ENCODE data around the gene CCDC127. TPM values are rescaled to one million over a fixed set of nuclear protein-coding genes. Genes with fewer than 3 reads are reported as not detected.

CCDC127 gene
- polyA plus RNA-seq, 3 donors = 0.68 to 1.5 (median 0.85) TPM

DNA sequence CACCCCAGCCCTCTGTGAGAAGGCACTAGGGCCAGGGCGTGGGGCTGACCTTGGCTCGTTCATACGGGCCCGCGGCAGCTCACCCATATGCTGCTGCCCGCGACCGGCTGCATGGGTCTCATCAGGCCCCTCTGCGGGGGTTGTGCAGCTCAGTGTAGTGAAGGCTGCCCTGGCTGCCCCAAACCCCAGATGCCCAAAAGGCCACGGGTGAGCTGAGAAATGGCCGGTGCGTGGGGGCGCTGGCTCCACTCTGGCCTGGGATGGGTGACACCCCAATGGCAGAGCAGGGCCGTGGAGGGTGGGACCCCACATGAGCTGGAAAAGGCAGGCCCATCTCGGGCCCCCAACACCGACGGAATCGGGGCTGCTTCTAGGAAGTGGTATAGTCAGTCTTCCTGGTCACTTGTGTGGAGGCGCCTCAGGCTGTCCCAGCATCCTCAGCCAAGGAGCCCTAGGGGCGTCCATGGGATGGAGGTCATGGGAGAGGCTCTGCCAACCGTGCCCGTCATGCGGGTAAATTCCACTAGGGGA is 46.1 kb downstream of the CCDC127 start:
- Mint-ChIP-seq H3K4me1 (no peaks in the 10 kb centered on the region), H3K36me3 (no peaks in the 10 kb centered on the region), H3K9me3 (no peaks in the 10 kb centered on the region), H3K27ac (no peak overlapping the region), H3K4me3 (no peak overlapping the region), H3K27me3 (ENCODE audit: low read depth in 3 of 3) (peaks cover 0 to 9% (median 2%) of the 10 kb centered on the region in 3 donors)
- Histone ChIP-seq H3K9ac (ENCODE audit: insufficient read depth, low read length, poor library complexity, severe bottlenecking) (no peak overlapping the region), H3K27me3 (ENCODE audit: control insufficient read depth in 2 of 2, insufficient read depth in 2 of 2, low read length in 2 of 2) (no peaks in the 10 kb centered on the region), H3K36me3 (replicated peaks in 1 of 2; ENCODE audit: control insufficient read depth in 1 of 2, insufficient read depth in 2 of 2, low read length in 2 of 2) (no peaks in the 10 kb centered on the region), H3K4me3 (replicated peaks in 1 of 3; ENCODE audit: low read depth in 2 of 3, low read length in 3 of 3) (no peak overlapping the region), H3K4me1 (ENCODE audit: control insufficient read depth in 1 of 2, insufficient read depth in 2 of 2, low read length in 2 of 2) (no peaks in the 10 kb centered on the region), H2AFZ (ENCODE audit: insufficient read depth, low read depth, low read length, poor library complexity, severe bottlenecking) (no peak overlapping the region), H3K27ac (ENCODE audit: low read depth in 1 of 2, low read length in 2 of 2) (no peak overlapping the region), H3K9me3 (replicated peaks in 1 of 2; ENCODE audit: control insufficient read depth in 1 of 2, insufficient read depth in 1 of 2, low read length in 2 of 2) (no peaks in the 10 kb centered on the region), H3K4me2 (replicated peaks; ENCODE audit: extremely low read depth, low read length, poor library complexity, severe bottlenecking) (no peak overlapping the region), H4K20me1 (ENCODE audit: insufficient read depth, low read length) (no peaks in the 10 kb centered on the region), H3K79me2 (ENCODE audit: insufficient read depth, low read length) (no peaks in the 10 kb centered on the region)
- intact Hi-C loops (cut with micrococcal nuclease) = no loop called here
- DNase-seq = no peak
- TF ChIP-seq CTCF (IDR thresholded peaks at IDR 0.05) = no peak
- WGBS (ENCODE audit: insufficient coverage) = 92% methylated on average over 20 of the region's 23 CpGs

DNA sequence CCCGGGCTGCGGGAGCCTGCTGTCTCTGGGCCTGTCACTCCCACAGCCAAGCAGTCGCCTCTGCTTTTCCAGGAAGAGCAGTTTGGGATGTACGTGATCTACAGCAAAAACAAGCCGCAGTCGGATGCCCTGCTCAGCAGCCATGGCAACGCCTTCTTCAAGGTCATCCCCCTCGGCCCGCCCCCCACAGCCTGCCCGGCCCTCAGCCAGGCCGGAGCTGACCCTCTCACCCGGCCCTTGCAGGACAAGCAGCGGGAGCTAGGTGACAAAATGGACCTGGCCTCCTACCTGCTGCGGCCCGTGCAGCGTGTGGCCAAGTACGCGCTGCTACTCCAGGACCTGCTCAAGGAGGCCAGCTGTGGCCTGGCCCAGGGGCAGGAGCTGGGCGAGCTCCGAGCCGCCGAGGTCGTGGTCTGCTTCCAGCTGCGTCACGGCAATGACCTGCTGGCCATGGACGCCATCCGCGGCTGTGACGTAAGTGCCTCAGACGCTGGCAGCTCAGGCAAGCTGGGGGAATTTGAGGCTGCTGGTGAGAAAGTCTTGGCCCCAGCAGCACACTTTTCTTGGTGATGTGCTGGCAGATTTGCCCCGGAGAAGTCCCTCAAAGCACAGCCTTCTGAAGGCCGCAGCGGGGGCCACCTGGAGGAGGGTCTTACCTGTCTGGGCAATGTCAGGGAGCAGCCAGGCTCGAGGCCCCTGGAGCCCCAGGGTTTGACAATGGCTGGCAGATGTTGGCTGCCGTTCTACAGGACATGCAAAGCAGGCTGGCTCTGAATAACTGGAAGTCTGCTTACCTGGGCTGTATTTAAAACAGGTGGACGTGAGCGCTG is 46.8 kb downstream of the CCDC127 start:
- Mint-ChIP-seq H3K4me1 (no peaks in the 10 kb centered on the region), H3K36me3 (no peaks in the 10 kb centered on the region), H3K4me3 (no peak overlapping the region), H3K27me3 (ENCODE audit: low read depth in 3 of 3) (peaks cover 0 to 9% (median 2%) of the 10 kb centered on the region in 3 donors), H3K9me3 (peaks cover 0 to 3% (median 0%) of the 10 kb centered on the region in 7 donors), H3K27ac (no peak overlapping the region)
- WGBS (ENCODE audit: insufficient coverage) = 94% methylated on average over 37 of the region's 37 CpGs
- Histone ChIP-seq H3K9me3 (replicated peaks in 1 of 2; ENCODE audit: control insufficient read depth in 1 of 2, insufficient read depth in 1 of 2, low read length in 2 of 2) (no peaks in the 10 kb centered on the region), H3K4me2 (replicated peaks; ENCODE audit: extremely low read depth, low read length, poor library complexity, severe bottlenecking) (no peak overlapping the region), H3K4me1 (ENCODE audit: control insufficient read depth in 1 of 2, insufficient read depth in 2 of 2, low read length in 2 of 2) (no peaks in the 10 kb centered on the region), H3K9ac (ENCODE audit: insufficient read depth, low read length, poor library complexity, severe bottlenecking) (no peak overlapping the region), H3K27me3 (ENCODE audit: control insufficient read depth in 2 of 2, insufficient read depth in 2 of 2, low read length in 2 of 2) (no peaks in the 10 kb centered on the region), H3K4me3 (replicated peaks in 1 of 3; ENCODE audit: low read depth in 2 of 3, low read length in 3 of 3) (no peak overlapping the region), H4K20me1 (ENCODE audit: insufficient read depth, low read length) (no peaks in the 10 kb centered on the region), H2AFZ (ENCODE audit: insufficient read depth, low read depth, low read length, poor library complexity, severe bottlenecking) (no peak overlapping the region), H3K79me2 (ENCODE audit: insufficient read depth, low read length) (no peaks in the 10 kb centered on the region), H3K36me3 (replicated peaks in 1 of 2; ENCODE audit: control insufficient read depth in 1 of 2, insufficient read depth in 2 of 2, low read length in 2 of 2) (no peaks in the 10 kb centered on the region), H3K27ac (ENCODE audit: low read depth in 1 of 2, low read length in 2 of 2) (no peak overlapping the region)
- no peak for TF ChIP-seq CTCF (IDR thresholded peaks at IDR 0.05)
- no peak for DNase-seq
- intact Hi-C loops (cut with micrococcal nuclease) = no loop called here

Measured in CD14-positive monocyte (primary cell).